ENCODE measurements around the gene OR1E2. TPM values are rescaled to one million over a fixed set of nuclear protein-coding genes. Genes with fewer than 3 reads are reported as not detected.
"Not testable (repeated sequence)": the region's sequence is repeated elsewhere in the genome, so short reads cannot be mapped to it uniquely, and the experiment has no call there.

The OR1E2 gene
- total RNA-seq, 3 donors from 2014 or later: not detected

DNA sequence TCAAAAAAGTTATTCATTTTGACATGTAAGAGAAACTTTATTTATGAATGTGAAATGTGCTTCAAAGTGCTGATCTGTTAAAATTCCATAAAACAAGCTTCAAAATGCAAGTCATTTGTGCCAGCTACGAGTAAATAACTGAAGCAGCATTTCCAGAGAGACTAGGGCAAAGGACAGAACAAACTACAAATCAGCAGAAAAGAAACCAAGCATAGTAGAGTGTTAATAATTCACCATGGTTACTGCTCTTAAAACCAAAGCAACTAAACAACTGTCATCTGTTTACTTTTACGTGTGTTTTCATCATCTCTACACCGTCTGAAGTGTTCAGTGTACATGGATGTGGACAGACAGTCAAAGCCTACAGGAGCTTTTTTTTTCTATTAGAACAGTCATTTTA is 40.6 kb upstream of the OR1E2 start:
- Histone ChIP-seq H3K36me3 (no peaks in the 10 kb centered on the region), H3K27me3 (no peaks in the 10 kb centered on the region), H3K27ac (peak overlapping the region; percentile 14 to 62), H3K4me3 (no peak overlapping the region), H3K9me3 (no peaks in the 10 kb centered on the region), H3K4me1 (no peaks in the 10 kb centered on the region)
- no peak for TF ChIP-seq POLR2AphosphoS5 (IDR thresholded peaks at IDR 0.05)
- no peak for TF ChIP-seq CTCF (IDR thresholded peaks at IDR 0.05)
- no peak for DNase-seq (ENCODE audit: low spot score in 2 of 2)
- intact Hi-C loops (cut with DNase I; ENCODE audit: low total_unique reads): no loop called here

- intact Hi-C loops (cut with DNase I; ENCODE audit: low total_unique reads): no loop called here
- Histone ChIP-seq H3K4me1 (no peaks in the 10 kb centered on the region), H3K36me3 (no peaks in the 10 kb centered on the region), H3K4me3 (no peak overlapping the region), H3K9me3 (no peaks in the 10 kb centered on the region), H3K27ac (no peak overlapping the region), H3K27me3 (no peaks in the 10 kb centered on the region)
- no peak for TF ChIP-seq CTCF (IDR thresholded peaks at IDR 0.05)
- no peak for TF ChIP-seq POLR2AphosphoS5 (IDR thresholded peaks at IDR 0.05)
- TF ChIP-seq POLR2A (IDR thresholded peaks at IDR 0.05): no peak
- no peak for DNase-seq (ENCODE audit: low spot score in 2 of 2)
Measured at GRCh38 chr17:3472137-3472536, 38.5 kb upstream of the OR1E2 start.

- no peaks in the 10 kb centered on the region for H3K27me3 ChIP-seq
- H3K9me3 ChIP-seq: no peaks in the 10 kb centered on the region
- H3K4me3 ChIP-seq: no peak within 1 kb of the TSS
- no peaks in the 10 kb centered on the region for H3K4me1 ChIP-seq
- no peak for TF ChIP-seq POLR2A (IDR thresholded peaks at IDR 0.05)
- no peak for TF ChIP-seq CTCF (IDR thresholded peaks at IDR 0.05)
- TF ChIP-seq POLR2AphosphoS5 (IDR thresholded peaks at IDR 0.05): no peak
- H3K36me3 ChIP-seq: no peaks in the 10 kb centered on the region
- H3K27ac ChIP-seq: no peak within 1 kb of the TSS
- no peak for DNase-seq (ENCODE audit: low spot score in 2 of 2)
- intact Hi-C loops (cut with DNase I; ENCODE audit: low total_unique reads): no loop called here
Measured at GRCh38 chr17:3471599-3471998, 38.0 kb upstream of the OR1E2 start, which contains the start of gene SPATA22. Gene SPATA22, minus strand, starts transcription at chr17:3471819. Its CDS starts 2,494 bp downstream, at chr17:3469325.

DNA sequence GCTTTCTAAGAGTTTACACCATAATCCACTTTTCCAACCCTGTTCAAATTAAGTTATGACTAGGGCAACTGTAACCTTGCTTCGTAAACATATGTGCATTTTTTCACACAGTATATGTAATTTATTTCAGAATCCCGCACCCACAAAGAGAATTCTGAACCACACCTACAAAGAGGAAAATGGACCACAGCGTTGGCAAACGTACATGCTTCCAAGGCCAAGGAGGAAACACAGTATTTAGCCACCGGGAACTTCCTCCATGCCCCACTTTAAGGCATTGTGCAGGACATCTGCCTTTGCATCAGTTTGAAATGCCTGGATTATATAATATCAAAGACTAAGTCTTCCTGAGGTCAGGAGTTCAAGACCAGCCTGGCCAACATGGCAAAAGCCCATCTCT is 35.9 kb upstream of the OR1E2 start:
- H3K4me3 ChIP-seq: no peak overlapping the region
- H3K9me3 ChIP-seq: no peaks in the 10 kb centered on the region
- no peak overlapping the region for H3K27ac ChIP-seq
- no peaks in the 10 kb centered on the region for H3K4me1 ChIP-seq
- DNase-seq (ENCODE audit: low spot score in 2 of 2): no peak
- intact Hi-C loops (cut with DNase I; ENCODE audit: low total_unique reads): no loop called here
- no peaks in the 10 kb centered on the region for H3K36me3 ChIP-seq
- TF ChIP-seq CTCF (IDR thresholded peaks at IDR 0.05) (no peak), POLR2A (IDR thresholded peaks at IDR 0.05) (no peak), POLR2AphosphoS5 (IDR thresholded peaks at IDR 0.05) (no peak)
- H3K27me3 ChIP-seq: no peaks in the 10 kb centered on the region

DNA sequence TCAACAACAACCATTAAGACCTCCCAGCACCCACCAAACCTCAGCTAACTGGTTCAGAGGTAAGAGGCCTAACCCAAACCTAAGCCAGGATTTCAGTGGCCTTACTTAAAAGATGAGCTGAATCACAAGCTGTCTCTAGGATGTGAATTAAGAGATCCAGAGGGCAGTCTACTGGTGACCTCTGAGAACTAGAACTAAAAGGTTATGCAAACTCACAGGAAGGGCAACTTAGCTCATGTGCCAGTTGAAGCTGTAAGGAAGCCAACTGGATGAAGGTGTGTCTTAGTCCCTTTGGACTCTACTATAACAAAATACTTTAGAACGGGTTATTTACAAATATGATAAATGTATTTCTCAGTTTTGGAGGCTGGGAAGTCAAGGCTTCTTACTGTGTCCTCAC is 32.7 kb upstream of the OR1E2 start:
- DNase-seq (ENCODE audit: low spot score in 2 of 2); H3K9me3 ChIP-seq; H3K36me3 ChIP-seq; intact Hi-C loops (cut with DNase I; ENCODE audit: low total_unique reads); H3K27ac ChIP-seq; H3K4me3 ChIP-seq; H3K4me1 ChIP-seq; H3K27me3 ChIP-seq: not testable (repeated sequence)

DNA sequence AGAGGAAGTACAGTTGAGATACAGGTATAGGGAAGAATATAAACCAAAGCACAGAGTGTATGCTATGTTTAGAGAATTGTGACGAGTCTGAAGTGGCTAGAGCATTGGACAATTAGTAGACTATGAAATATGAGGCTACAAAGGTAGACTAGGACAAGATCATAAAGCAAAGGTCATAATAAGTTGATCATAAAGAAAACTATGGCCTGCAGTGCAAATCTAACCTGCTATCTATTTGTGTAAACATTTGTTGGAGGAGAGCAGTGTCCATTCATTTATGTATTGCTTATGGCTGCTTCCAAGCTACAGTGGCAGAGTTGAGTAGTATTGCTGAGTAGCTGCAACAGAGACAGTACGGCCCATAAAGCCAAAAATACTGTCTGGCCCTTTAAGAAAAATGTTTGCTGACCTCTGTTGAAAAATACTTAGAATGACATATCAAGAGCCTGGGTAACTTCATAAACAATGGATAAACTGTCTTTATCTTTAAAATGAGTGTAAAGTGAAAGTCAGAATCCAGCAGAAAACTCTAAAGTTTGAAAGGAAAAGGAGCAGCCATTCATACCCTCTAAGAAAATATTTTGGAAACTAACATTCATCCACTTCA is 14.5 kb upstream of the OR1E2 start:
- intact Hi-C loops (cut with DNase I; ENCODE audit: low total_unique reads): no loop called here
- TF ChIP-seq CTCF (IDR thresholded peaks at IDR 0.05) (no peak), POLR2A (IDR thresholded peaks at IDR 0.05) (no peak)
- H3K27me3 ChIP-seq: no peaks in the 10 kb centered on the region
- no peaks in the 10 kb centered on the region for H3K4me1 ChIP-seq
- no peaks in the 10 kb centered on the region for H3K9me3 ChIP-seq
- no peak for DNase-seq (ENCODE audit: low spot score in 2 of 2)
- no peak overlapping the region for H3K4me3 ChIP-seq
- H3K27ac ChIP-seq: no peak overlapping the region
- H3K36me3 ChIP-seq: no peaks in the 10 kb centered on the region
